GM19397 (cell line): Measurements from ENCODE around the gene AGO1.
"Not testable (repeated sequence)": the region's sequence is repeated elsewhere in the genome, so short reads cannot be mapped to it uniquely, and the experiment has no call there.

ENCODE experiments used
- ATAC-seq: cut with Tn5 transposase; IDR thresholded peaks from one replicate; pipeline ENCODE4 v1.9.1; 2021; ENCODE audit warnings: mild to moderate bottlenecking, moderate library complexity; ENCODE audit not compliant: unreplicated experiment

The AGO1 gene

DNA sequence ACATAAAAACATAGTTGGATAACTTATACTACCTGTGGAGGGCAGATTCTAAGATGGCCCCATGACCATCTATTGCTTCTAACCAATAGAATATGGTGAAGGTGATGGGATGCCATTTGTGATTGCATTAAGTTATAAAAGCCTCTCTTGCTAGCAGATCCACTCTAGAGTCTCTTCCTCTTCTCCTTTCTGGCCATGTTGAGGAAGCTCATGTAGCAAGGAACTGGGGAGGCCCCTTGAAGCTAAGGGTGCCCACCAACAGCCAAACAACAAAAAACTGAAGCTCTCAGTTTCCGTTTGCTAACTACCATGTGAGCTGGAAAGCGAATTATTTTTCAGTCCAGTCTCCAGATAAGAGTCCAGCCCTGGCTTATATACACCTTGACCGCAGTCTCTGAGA, 16.0 kb upstream of the AGO1 start:
- no peak for ATAC-seq

DNA sequence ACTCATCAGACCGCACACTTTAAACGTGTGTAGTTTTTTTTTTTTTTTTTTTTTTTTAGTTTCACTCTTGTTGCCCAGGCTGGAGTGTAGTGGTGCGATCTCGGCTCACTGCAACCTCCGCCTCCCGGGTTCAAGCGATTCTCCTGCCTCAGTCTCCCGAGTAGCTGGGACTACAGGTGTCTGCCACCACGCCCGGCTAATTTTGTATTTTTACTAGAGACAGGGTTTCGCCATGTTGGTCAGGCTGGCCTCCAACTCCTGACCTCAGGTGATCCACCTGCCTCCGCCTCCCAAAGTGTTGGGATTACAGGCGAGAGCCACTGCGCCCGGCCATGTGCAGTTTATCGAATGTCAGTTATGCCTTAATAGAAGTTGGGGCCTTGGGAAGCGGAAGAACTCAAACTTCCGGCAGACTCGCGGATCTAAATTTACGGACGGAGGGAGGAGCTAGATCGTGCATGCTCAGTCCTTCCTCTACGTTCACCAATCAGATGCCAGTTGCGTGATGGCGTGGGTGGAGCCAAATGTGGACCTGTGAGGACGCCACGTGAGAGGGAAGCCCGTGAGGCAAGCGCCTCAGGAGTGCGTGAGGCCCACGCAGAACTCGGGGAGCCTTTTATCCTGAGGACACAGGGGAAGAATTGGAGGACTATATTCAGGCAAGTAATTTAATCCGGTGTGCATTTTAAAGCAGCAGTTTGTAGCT, 13.6 kb upstream of the AGO1 start:
- ATAC-seq, result not testable (repeated sequence)

DNA sequence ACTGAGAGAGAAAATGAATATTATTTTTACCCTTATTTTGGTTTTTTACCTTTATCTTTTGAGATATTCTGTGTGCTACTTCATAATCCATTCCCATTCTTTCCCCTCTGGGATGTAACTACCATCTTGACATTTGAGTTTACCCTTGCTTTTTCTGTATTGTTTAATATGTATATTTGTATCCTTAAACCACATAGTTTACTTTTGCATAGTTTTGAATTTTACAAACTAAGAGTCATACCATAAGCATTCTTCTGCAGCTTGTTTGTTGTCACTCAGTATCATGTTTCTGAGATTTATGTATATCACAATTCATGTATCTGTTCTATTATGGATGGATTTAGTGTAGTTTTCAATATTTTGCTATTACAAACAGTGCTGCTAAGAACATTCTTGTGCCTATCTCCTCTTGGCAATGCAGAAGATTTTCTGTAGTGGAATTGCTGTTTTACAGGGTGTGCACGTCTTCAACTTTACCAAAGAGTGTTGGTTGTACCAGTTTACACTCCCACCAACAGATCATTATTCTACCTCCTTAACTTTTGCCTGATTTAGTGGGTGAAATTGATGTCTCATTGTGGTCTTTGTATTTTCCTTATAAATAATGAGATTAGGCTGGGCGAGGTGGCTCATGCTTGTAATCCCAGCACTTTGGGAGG, 12.2 kb upstream of the AGO1 start:
- no peak for ATAC-seq

DNA sequence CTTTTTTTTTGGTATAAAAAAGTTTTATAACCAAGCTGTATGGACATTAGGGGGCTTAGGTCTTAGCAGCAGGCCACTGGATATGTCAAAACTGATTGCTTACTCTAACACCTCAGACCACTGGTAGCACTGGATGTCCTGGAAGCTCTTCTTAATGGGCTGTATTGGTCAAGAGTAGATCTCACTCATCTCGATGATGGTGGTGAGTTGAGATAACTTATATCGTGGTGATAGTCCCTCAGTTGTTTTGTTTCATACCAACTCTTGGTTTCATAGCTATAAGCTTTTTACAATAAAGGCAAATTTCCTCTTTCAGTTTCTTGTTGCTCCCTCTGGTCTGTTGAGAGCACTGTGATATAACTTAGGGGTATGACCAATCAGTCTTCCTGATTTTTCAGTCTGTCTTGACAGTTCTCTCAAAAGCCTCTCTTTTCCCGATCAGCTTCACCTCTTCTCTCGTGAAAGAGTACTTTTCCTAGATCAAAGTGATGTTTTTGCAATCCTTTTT, 9.7 kb upstream of the AGO1 start:
- no peak for ATAC-seq

DNA sequence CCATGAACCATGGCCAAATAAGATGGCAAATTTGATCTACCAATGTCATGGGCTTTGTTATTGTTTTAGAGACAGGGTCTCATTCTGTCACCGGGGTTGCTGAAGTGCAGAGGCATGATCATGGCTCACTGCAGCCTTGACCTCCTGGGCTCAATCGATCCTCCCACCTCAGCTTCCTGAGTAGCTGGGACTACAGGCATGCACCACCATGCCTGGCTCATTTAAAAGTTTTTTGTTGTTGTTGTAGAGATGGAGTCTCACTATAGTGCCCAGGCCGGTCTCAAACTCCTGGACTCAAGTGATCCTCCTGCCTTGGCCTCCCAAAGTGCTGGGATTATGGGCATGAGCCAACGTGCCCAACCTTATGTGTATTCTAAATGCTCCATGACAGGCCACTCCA, 8.9 kb upstream of the AGO1 start:
- not testable (repeated sequence) for ATAC-seq

DNA sequence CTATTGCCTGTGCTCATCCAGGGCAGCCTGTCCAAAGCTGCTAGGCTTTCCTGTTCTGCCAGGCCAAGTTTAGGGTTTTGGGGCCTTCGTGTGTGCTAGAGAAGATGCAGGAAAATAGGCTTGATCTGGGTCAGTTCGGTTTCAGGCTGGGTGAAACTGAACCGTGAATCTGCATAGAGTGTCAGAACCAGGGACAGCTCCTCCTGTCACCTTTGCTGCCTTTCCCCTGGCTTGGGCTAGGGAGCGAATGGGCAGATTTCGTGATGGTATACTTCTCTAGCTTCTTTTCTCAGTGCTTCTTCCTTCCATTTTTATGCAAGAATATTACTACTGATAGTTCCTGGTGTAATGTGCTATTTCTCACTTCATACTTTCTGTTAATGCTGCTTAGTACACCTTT, 6.0 kb upstream of the AGO1 start:
- ATAC-seq, result no peak

DNA sequence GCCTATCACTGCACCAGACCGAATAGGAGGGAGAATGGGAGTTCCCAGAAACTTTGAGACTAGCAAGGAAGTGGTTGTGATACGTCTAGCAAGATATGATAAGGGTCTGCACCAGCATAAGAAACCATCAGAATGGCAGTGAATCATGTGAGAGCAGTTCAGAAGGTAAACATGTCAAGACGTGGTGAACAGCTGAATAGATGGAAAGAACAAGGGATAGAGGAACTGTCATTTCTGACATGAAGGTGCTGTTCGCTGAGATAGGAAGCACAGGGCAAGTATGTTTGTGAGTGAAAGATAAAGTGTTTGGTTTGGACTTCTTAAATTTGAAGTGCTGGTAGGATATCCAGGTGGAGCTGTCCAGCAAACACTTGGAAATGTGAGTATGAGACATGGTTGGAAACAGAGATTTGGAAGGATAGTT, 1.1 kb upstream of the AGO1 start:
- no peak for ATAC-seq

DNA sequence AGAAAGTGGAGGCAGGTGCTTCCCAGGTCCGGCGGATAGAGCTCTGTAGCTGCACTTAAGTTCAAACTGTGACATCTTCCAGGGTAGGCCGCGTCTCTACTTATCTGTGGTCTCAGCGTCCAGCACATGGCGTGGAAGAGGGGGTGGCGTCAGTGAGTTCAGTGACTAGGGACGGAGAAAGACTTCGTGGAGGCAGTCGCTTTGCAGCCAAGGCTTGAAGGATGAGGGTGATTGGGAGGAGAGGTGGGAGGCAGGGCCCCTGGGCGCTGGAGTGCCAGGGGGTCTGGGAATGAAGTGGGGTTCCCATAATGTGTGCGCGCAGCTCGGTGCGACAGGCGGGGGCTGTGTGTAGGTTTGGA, 444 bp upstream of the AGO1 start:
- ATAC-seq, result no peak

DNA sequence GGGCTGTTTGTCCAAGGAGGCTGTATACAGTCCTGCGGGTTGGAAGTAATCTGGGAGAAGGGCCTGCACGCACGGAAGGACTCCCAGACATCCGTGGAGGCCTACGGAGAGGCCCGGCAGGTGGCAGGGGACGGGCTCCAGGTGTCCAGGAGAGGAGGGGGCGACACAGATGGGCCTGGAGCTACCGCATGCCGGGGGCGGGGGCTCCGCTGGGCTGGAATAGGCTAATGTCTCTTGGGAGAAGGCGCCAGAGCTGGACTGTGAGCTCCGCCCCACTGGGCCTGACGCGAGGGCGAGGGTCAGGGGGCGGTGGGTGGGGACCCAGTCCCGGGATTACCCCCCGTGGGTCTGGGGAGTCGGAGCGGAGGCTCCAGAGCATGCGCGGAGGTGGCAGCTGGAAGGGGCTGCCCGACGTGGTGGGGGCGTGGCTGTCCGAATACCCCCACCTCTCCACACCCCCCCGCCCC, 659 bp downstream of the AGO1 start:
- ATAC-seq, result no peak

DNA sequence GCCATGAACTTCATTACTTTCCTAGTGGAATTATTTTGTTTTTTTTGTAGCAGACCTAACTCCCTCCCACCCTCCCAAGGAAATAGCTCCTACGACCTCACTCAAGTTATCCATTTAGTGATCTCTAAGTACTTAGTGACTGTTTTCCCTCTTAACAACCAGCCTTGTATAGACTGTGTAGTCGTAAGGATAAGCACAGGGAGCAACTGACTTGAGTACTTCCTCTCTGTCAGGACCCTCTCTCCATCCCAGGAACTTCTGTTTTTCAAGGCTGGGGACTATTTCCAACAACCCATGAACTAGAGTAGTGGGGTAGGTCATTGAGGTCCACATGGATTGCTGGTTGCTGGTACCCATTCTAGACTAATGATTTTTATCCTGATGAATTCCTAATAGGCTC, 1.9 kb downstream of the AGO1 start:
- no peak for ATAC-seq

DNA sequence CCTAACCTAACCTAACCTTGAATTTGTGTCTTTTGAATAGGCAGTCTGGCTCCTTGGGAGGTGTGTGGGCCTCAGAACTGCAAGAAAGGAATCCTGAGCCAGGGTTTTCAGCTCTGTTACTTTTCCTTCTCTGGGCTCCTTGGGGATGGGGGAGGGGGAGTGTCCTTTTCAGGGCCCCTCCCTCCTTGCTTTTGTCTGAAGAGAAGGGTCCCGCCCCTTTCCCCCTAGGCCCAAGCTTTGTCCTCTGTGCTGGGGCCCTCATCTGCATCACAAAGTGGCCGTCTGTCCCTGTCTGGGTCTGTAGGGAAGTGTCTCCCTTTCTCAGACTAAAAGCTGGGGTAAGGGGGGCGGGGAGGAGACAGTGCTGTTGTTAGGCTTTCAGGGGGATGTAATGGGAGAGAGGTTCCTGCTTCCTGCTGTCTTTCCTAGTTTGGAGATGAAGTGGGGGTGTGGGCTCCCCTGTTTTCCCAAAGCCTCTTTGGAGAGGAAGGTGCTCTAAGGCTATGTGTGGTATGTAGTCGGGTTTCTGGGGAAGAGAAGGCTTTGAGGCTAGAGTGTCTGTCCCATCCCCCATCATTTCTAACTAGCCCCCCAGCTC, 3.1 kb downstream of the AGO1 start:
- no peak for ATAC-seq

DNA sequence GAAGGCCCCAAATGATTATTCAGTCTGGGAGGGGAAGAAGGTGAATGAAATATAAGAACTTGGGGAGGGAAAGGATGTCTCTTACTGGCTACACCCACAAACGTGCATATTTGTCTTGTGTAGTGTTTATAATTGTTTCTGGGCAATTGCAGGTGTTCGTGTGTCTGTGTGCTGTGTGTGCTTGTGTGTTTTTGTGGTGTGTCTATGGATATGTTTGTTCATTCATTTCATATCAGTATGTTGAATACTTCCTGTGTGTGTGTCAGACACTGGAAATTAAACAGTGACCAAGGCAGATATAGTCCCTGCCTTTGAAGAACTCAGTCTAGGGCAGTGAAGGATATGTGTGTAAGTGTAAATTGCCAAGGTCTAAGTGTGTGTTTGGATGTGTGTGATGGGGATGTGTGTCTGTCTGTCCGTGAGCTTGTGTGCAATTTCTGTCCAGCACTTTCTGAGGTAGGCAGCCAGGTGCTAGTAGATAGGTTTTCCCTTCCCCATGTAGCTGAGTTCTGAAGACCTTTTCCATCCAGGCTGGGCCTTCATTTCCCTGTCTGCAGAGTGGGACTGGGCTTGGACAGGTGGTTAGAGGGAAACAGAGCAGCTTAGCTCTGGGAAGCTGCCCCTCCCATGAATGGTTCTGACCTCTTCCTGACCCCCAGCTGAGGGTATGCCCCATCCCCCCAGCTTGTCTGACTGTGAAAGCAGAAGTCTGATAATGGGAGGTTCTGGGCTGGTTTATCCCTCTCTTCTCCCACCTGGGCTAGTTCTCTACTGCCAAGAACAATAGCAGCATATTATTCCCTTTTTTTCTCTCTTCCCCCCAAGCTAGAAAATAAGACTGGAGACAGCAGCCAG, 3.8 kb downstream of the AGO1 start:
- ATAC-seq, result no peak

DNA sequence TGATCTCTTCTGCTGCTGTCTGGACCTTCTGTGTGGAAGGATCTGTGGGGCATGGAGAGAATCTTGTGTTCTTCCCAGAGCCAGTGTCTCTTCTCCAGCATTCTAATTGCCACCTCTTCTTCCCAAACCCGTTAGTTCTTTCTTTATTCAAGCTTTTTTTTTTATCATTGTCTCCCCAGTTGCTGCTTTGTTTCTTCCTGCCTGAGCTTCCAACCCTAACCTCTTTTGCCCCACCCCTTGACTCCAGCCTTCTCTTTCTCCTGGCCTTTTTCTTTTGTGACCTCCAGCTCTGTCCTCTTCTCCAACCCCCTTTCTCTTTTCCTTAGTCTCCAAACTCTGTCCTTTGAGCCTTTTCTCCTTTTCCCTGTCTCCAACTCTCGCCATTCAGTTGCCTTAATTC, 4.5 kb downstream of the AGO1 start:
- ATAC-seq, result no peak

DNA sequence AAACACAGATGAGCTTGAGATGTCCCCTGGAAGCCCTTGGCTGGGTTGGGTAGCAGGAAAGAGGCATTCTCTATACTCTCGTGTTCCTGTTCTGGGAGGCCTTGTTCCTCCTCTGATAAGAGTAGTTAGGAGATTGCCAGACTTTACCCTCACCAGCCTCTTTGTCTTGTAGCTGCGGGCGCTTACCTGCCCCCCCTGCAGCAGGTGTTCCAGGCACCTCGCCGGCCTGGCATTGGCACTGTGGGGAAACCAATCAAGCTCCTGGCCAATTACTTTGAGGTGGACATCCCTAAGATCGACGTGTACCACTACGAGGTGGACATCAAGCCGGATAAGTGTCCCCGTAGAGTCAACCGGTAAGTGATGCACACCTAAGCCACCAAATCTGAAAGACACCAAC, 5.2 kb downstream of the AGO1 start:
- ATAC-seq, result no peak

DNA sequence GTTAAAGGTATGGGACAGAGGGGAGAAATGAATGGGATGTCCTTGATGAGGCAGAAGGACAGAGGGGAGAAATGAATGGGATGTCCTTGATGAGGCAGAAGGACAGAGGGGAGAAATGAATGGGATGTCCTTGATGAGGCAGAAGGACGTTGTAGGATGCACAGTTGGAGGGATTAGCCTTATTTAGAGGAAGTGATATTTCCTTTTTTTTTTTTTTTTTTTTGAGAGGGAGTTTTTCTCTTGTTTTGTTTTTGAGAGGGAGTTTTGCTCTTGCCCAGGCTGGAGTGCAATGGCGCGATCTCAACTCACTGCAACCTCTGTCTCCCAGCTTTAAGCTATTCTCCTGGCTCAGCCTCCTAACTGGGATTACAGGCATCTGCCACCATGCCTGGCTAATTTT, 6.0 kb downstream of the AGO1 start:
- ATAC-seq, result not testable (repeated sequence)

DNA sequence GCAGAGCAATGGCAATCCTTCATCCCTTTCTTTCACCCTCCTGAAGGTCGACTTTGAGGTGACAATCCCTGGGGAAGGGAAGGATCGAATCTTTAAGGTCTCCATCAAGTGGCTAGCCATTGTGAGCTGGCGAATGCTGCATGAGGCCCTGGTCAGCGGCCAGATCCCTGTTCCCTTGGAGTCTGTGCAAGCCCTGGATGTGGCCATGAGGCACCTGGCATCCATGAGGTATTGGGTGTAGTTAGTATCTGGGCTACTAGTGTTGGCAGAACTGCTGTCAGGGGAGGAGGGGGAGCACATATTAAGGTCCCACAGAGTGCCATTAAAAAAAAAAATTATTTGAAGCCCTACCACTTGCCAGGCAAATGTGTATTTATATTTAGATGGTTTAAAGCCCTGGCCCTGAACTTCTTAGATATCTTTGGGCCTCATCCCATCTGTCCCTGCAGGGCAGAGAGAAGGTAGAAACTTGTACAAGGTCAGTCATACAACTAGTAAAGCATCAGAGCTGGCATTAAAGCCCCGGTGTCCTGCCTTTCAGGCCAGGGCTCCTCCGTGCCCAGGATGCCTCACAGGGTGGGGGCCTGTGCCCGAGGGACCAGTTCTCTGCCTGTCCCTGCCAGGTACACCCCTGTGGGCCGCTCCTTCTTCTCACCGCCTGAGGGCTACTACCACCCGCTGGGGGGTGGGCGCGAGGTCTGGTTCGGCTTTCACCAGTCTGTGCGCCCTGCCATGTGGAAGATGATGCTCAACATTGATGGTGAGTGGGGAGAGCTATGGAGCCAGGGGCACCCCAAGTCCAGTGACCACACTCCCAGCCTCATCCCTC, 10.3 kb downstream of the AGO1 start:
- no peak for ATAC-seq

DNA sequence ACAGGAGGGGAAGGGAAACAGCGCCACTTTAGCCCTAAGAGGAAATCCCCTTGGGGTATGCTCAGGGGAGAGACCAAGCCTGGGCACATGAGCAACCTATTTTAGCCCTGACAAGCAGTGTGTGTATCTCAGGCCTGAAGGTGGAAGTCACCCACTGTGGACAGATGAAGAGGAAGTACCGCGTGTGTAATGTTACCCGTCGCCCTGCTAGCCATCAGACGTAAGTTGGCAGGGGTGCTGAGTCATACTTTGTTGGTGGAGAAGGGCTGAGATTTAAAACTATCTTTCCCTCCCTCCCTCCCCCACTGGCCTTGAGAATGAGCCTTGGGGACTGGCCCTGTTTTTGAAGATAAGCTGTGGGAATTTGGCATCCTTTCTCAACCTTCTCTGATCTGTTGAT, 11.2 kb downstream of the AGO1 start:
- no peak for ATAC-seq

DNA sequence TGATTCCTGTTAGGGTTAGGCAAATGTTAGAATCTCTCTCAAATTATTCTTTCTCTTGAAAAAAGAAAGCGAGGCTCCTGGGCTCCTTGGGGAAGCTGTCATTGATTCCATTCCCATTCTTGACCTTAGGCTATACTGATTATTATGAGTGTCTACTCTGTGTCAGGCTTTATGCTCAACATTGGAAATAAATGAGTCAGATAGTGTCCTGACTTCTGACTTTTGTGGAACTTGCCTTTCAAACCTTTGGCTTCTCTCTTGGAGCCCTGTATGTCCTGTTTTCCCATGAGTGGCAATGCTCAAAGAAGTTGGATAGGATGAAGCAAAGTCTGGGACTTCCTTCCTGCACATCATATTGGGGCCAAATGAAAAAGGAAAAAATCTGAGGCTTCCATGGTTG, 11.6 kb downstream of the AGO1 start:
- no peak for ATAC-seq

DNA sequence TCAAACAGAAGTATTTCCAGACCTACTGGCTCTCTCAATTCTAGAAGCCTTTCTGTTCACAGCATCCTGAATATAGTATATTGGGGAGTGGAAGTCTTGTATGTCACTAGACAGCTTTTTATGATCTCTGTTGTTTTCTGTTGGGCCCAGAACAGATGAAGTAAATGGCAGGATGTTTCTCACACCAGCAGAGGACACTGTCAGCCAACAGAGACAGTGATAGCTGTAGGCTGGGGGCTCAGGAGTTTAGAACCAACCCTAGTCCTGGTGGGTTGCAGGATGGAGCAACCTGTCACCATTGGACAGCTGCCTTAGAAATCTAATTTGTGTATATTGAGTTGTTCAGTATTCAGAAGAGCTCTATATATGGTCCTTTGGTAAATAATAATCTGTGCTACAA, 16.9 kb downstream of the AGO1 start:
- ATAC-seq, result no peak

DNA sequence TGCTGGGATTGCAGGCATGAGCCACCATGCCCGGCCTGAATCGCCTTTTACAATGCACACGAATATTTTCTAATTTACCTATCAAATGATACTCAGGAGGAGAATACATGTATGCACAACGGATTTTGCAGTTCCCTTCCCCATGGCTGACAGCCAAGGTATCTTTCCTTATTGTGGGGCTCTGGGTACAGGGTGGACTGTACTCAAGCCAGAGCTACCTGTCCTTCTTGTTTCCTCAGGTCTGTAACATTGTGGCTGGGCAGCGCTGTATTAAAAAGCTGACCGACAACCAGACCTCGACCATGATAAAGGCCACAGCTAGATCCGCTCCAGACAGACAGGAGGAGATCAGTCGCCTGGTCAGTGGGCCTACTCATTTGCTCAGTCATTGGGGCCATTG, 18.2 kb downstream of the AGO1 start:
- ATAC-seq, result no peak
